OCI-M2 (cell line): ENCODE measurements around the gene ZNF362.
"Not testable (repeated sequence)": the region's sequence is repeated elsewhere in the genome, so short reads cannot be mapped to it uniquely, and the experiment has no call there.

Experiments used
- DNase-seq: peaks from one replicate; lab custom pipeline; 2025; ENCODE audit not compliant: unreplicated experiment; lab: John Stamatoyannopoulos, UW

The ZNF362 gene

GRCh38 chr1:33282791-33283190 is 26.5 kb downstream of the ZNF362 start:
- no peak for DNase-seq

- no peak for DNase-seq
Observed at GRCh38 chr1:33284049-33284448, 27.8 kb downstream of the ZNF362 start.

- no peak for DNase-seq
Observed at GRCh38 chr1:33286451-33287185, 30.3 kb downstream of the ZNF362 start.

- no peak for DNase-seq
Observed at GRCh38 chr1:33287317-33287716, 31.0 kb downstream of the ZNF362 start.

GRCh38 chr1:33288976-33289857 is 32.9 kb downstream of the ZNF362 start:
- no peak for DNase-seq

- DNase-seq = no peak
Observed at GRCh38 chr1:33289858-33290154, 33.5 kb downstream of the ZNF362 start.

- DNase-seq = not testable (repeated sequence)
Observed at GRCh38 chr1:33290615-33291014, 34.3 kb downstream of the ZNF362 start.

GRCh38 chr1:33292726-33293340 is 36.5 kb downstream of the ZNF362 start:
- no peak for DNase-seq

GRCh38 chr1:33294071-33295010 is 38.0 kb downstream of the ZNF362 start:
- DNase-seq = no peak

GRCh38 chr1:33295023-33295422 is 38.7 kb downstream of the ZNF362 start:
- DNase-seq = no peak

- DNase-seq = peak; percentile 67
Observed at GRCh38 chr1:33295450-33296081, 39.3 kb downstream of the ZNF362 start.

- DNase-seq = no peak
Observed at GRCh38 chr1:33296082-33296458, 39.8 kb downstream of the ZNF362 start.

GRCh38 chr1:33296824-33297223 is 40.5 kb downstream of the ZNF362 start:
- DNase-seq = no peak

- no peak for DNase-seq
Observed at GRCh38 chr1:33297911-33298622, 41.8 kb downstream of the ZNF362 start.

- no peak for DNase-seq
Observed at GRCh38 chr1:33298623-33299277, 42.5 kb downstream of the ZNF362 start.

- no peak for DNase-seq
Observed at GRCh38 chr1:33299461-33300155, 43.3 kb downstream of the ZNF362 start.

GRCh38 chr1:33300673-33301072 is 44.4 kb downstream of the ZNF362 start:
- DNase-seq = no peak

GRCh38 chr1:33301273-33301984 is 45.1 kb downstream of the ZNF362 start:
- no peak for DNase-seq
